Heart right ventricle (tissue), 16 donors: ENCODE measurements around the gene LSM3. TPM values are rescaled to one million over a fixed set of nuclear protein-coding genes. Genes with fewer than 3 reads are reported as not detected.

Source experiments
- ATAC-seq, 8 donors: fragments of 200-7000 bp; cut with Tn5 transposase; one replicate each; pipeline ENCODE4 v1.9.1; 2020; ENCODE audit warnings: mild to moderate bottlenecking in 8 of 8, moderate library complexity in 8 of 8, moderate number of reproducible peaks in 1 of 8
- DNase-seq, 2 donors: peaks; one replicate each; pipeline ENCODE4 v3.0.0-alpha.2; 2020
- H3K27ac ChIP-seq, 10 donors: fragments of 200-600 bp; sonication (generic) in 2 of 10; one replicate each; pipeline versions ENCODE4 v1.5.0 to v1.8.0; 2020 to 2022; ENCODE audit warnings: mild to moderate bottlenecking in 3 of 10
- H3K27me3 ChIP-seq, 7 donors: fragments of 200-600 bp; one replicate each; pipeline ENCODE4 v1.8.0; 2021 to 2022; ENCODE audit warnings: mild to moderate bottlenecking in 2 of 7
- H3K36me3 ChIP-seq, 9 donors: fragments of 200-600 bp; sonication (generic) in 1 of 9; one replicate each; pipeline versions ENCODE4 v1.5.0 to v1.8.0; 2020 to 2022; ENCODE audit warnings: mild to moderate bottlenecking in 2 of 9
- H3K4me1 ChIP-seq, 9 donors: fragments of 200-600 bp; sonication (generic) in 1 of 9; one replicate each; pipeline versions ENCODE4 v1.5.0 to v1.8.0; 2020 to 2022; ENCODE audit warnings: mild to moderate bottlenecking in 4 of 9
- H3K4me3 ChIP-seq, 10 donors: fragments of 200-600 bp; sonication (generic) in 2 of 10; one replicate each; pipeline versions ENCODE4 v1.5.0 to v1.8.0; 2020 to 2022; ENCODE audit warnings: mild to moderate bottlenecking in 7 of 10, moderate library complexity in 2 of 10
- H3K9me3 ChIP-seq, 11 donors: fragments of 200-600 bp in 10 of 11; sonication (generic) in 2 of 11; one replicate each; pipeline versions ENCODE4 v1.5.0 to v1.8.0; 2013 to 2022; ENCODE audit warnings: mild to moderate bottlenecking in 2 of 11, control low read depth in 1 of 11, moderate library complexity in 1 of 11
- CTCF ChIP-seq, 9 donors: fragments of 200-600 bp; sonication (generic) in 2 of 9; IDR thresholded peaks; one replicate each; pipeline versions ENCODE4 v1.5.0 to v1.8.0; 2021 to 2022; ENCODE audit warnings: antibody characterized with exemption in 9 of 9, mild to moderate bottlenecking in 5 of 9, moderate library complexity in 1 of 9
- WGBS, 2 donors: extraction: QIAGEN DNeasy Blood & Tissue Kit; methylation state at CpG; one replicate each; pipeline ENCODE4 v1.1.7; 2013; ENCODE audit warnings: inconsistent platforms in 1 of 2; 5-methylcytosine and 5-hydroxymethylcytosine counted together
- intact Hi-C, 10 donors: fragments of 100-400 bp; cut with DNase I; formaldehyde crosslinking; loops; one replicate each; pipeline versions ENCODE4 v1.11.1 to v1.14.2; 2022
- polyA plus RNA-seq, 2 donors: library from polyadenylated mRNA; stranded (reverse); fragments of 200-250 nt; gene quantifications; one replicate each; pipeline ENCODE4 v1.2.3, GENCODE V29; 2013
- total RNA-seq, 10 donors: library from RNA; stranded (reverse); fragmentation: NEBNext Ultra II Directional in 3 of 10; extraction: Animal tissue kit (Norgen Biotek cat#: 25700) in 3 of 10; gene quantifications; one replicate each; pipeline versions ENCODE4 v1.2.1 to v1.2.4, GENCODE V29; 2021 to 2023
- donor health status: Arrhythmogenic right ventricular cardiomyopathy.
- donor health status: ischemic (EF 13 %, LVEDD 7.1; RV severe dilation, severe dysfunction).
- donor health status: healthy with polysubstance abuse.
- donor health status: DM: no; HTN: yes; CAD: no.
- donor health status: DM: no; HTN: no; CAD: no.
- donor health status: ischemic (EF 25% LVEDD 6.9; RV normal size, moderate dysfunction).
- donor health status: ischemic (EF 25% LVEDD 5.7; RV mildly dilated, moderate dysfunction).
- donor health status: healthy.
- donor health status: DM: yes; HTN: yes; CAD: no.
- donor health status: Ischemic cardiomyopathy.
- donor health status: ischemic (EF 35%, LVEDD 5.7; RV mildly dilated, moderate dysfunction).
- donor health status: nonischemic (EF 11% LVEDD 7.7; RV severe dilation, severe dysfunction).
- donor health status: DM: yes; HTN: yes; CAD: no.
- donor health status: PGD.
- donor health status: ischemic (EF 29% LVEDD 5.4; RV normal size, mild dysfunction).
- donor health status: nonischemic (EF 23%, LVEDD 6.1; RV moderate dilation, normal function).

The LSM3 gene
- total and polyA plus RNA-seq, 12 donors: 5.6 to 18.0 (median 15.2) TPM

GRCh38 chr3:14230729-14231128 lies 52.1 kb downstream of the LSM3 start:
- no peak for ATAC-seq
- WGBS, 2 donors: 91 to 95% methylated on average over 5 of the region's 5 CpGs
- H3K36me3 ChIP-seq: no peaks in the 10 kb centered on the region
- intact Hi-C loops: no loop called here
- peaks cover 0 to 37% (median 28%) of the 10 kb centered on the region in 9 donors for H3K4me1 ChIP-seq
- peaks cover 0 to 9% (median 4%) of the 10 kb centered on the region in 7 donors for H3K27me3 ChIP-seq
- TF ChIP-seq CTCF (IDR thresholded peaks at IDR 0.05): no peak
- no peak for DNase-seq
- H3K27ac ChIP-seq: peak overlapping the region in 1 of 10 donors; percentile 56
- no peak overlapping the region for H3K4me3 ChIP-seq
- H3K9me3 ChIP-seq: peaks cover 0 to 14% (median 0%) of the 10 kb centered on the region in 11 donors

GRCh38 chr3:14231145-14231990 lies 52.8 kb downstream of the LSM3 start:
- TF ChIP-seq CTCF (IDR thresholded peaks at IDR 0.05): no peak
- H3K4me3 ChIP-seq: no peak overlapping the region
- H3K4me1 ChIP-seq: peaks cover 0 to 43% (median 29%) of the 10 kb centered on the region in 9 donors
- no peaks in the 10 kb centered on the region for H3K36me3 ChIP-seq
- 73 to 82% methylated on average over 9 of the region's 9 CpGs for WGBS, 2 donors
- no peak for ATAC-seq
- peaks cover 0 to 9% (median 3%) of the 10 kb centered on the region in 7 donors for H3K27me3 ChIP-seq
- no peak for DNase-seq
- H3K9me3 ChIP-seq: peaks cover 0 to 14% (median 0%) of the 10 kb centered on the region in 11 donors
- intact Hi-C loops: no loop called here
- H3K27ac ChIP-seq: peak overlapping the region in 7 of 10 donors; percentile 28 to 92 (median 72)

GRCh38 chr3:14231998-14232501 lies 53.4 kb downstream of the LSM3 start:
- Histone ChIP-seq H3K9me3 (peaks cover 0 to 14% (median 0%) of the 10 kb centered on the region in 11 donors), H3K36me3 (no peaks in the 10 kb centered on the region), H3K4me1 (peaks cover 0 to 50% (median 29%) of the 10 kb centered on the region in 9 donors), H3K27ac (peak overlapping the region; percentile 22 to 92 (median 56)), H3K27me3 (peaks cover 0 to 9% (median 0%) of the 10 kb centered on the region in 7 donors), H3K4me3 (no peak overlapping the region)
- 22 to 39% methylated on average over 4 of the region's 4 CpGs for WGBS, 2 donors
- ATAC-seq (no peak), DNase-seq (no peak)
- intact Hi-C loops: no loop called here
- no peak for TF ChIP-seq CTCF (IDR thresholded peaks at IDR 0.05)

GRCh38 chr3:14234251-14235002 lies 55.8 kb downstream of the LSM3 start:
- H3K36me3 ChIP-seq: no peaks in the 10 kb centered on the region
- H3K9me3 ChIP-seq: peaks cover 0 to 14% (median 0%) of the 10 kb centered on the region in 11 donors
- H3K4me3 ChIP-seq: no peak overlapping the region
- peak in 1 of 2 donors; percentile 61 for DNase-seq
- no peak for TF ChIP-seq CTCF (IDR thresholded peaks at IDR 0.05)
- peak in 7 of 8 donors; percentile 40 to 73 (median 59) for ATAC-seq
- peaks cover 0 to 7% (median 0%) of the 10 kb centered on the region in 7 donors for H3K27me3 ChIP-seq
- peaks cover 0 to 58% (median 29%) of the 10 kb centered on the region in 9 donors for H3K4me1 ChIP-seq
- 41 to 62% methylated on average over 12 of the region's 12 CpGs for WGBS, 2 donors
- peak overlapping the region in 8 of 10 donors; percentile 26 to 92 (median 84) for H3K27ac ChIP-seq
- intact Hi-C loops: loop anchor here in 1 of 10 donors (2.0 kb wide), 1 partner anchor 30 kb away; no protein-coding TSS in a partner anchor
